HepG2 (cell line): ENCODE measurements around the gene MVP. TPM values are rescaled to one million over a fixed set of nuclear protein-coding genes. Genes with fewer than 3 reads are reported as not detected.

Source experiments
- EHMT2 ChIP-seq: fragments of 200-600 bp; sonication (generic); IDR thresholded peaks from 2 replicates; pipeline ENCODE4 v1.7.0; 2017; ENCODE audit warnings: antibody characterized with exemption, low read depth, low read length, borderline replicate concordance
- HNRNPLL ChIP-seq: fragments of 200-400 bp; formaldehyde crosslinking; IDR thresholded peaks from 2 replicates; pipeline ENCODE4 v1.6.1; 2017; ENCODE audit warnings: mild to moderate bottlenecking, low read depth, low read length; ENCODE audit not compliant: poor library complexity, severe bottlenecking
- IRF2 ChIP-seq: IDR thresholded peaks from 2 replicates; pipeline ENCODE4 v1.6.1; 2018; ENCODE audit warnings: missing genetic modification reagents, missing compliant biosample characterization
- KDM5B ChIP-seq: sonication (generic); formaldehyde crosslinking; IDR thresholded peaks from 2 replicates; pipeline ENCODE4 v1.4.0; 2020; ENCODE audit warnings: missing genetic modification reagents, mild to moderate bottlenecking, borderline replicate concordance
- MIXL1 ChIP-seq: IDR thresholded peaks from 2 replicates; pipeline ENCODE4 v1.6.1; 2016
- PHF8 ChIP-seq: sonication (generic); formaldehyde crosslinking; IDR thresholded peaks from 2 replicates; pipeline ENCODE4 v1.5.0; 2020; ENCODE audit warnings: missing genetic modification reagents
- RARA ChIP-seq: IDR thresholded peaks from 2 replicates; pipeline ENCODE4 v1.6.1; 2016; ENCODE audit warnings: missing genetic modification reagents, missing compliant biosample characterization
- SMARCE1 ChIP-seq: fragments of 450-650 bp; IDR thresholded peaks from 2 replicates; pipeline ENCODE4 v1.6.1; 2017; ENCODE audit warnings: borderline replicate concordance
- ZBTB20 ChIP-seq: sonication (generic); formaldehyde crosslinking; IDR thresholded peaks from 2 replicates; pipeline ENCODE4 v1.8.1; 2023; ENCODE audit warnings: missing genetic modification reagents, low read depth, mild to moderate bottlenecking, borderline replicate concordance
- ZFP82 ChIP-seq: sonication (generic); formaldehyde crosslinking; IDR thresholded peaks from 2 replicates; pipeline ENCODE4 v1.5.1; 2020; ENCODE audit warnings: mild to moderate bottlenecking, missing genetic modification reagents, borderline replicate concordance
- ZNF20 ChIP-seq: sonication (generic); formaldehyde crosslinking; IDR thresholded peaks from 2 replicates; pipeline ENCODE4 v1.4.0; 2020; ENCODE audit warnings: mild to moderate bottlenecking, moderate library complexity, missing genetic modification reagents
- ZNF644 ChIP-seq: IDR thresholded peaks from 2 replicates; pipeline ENCODE4 v1.6.1; 2016; ENCODE audit warnings: low read depth
- ZNF746 ChIP-seq: sonication (generic); formaldehyde crosslinking; IDR thresholded peaks from 2 replicates; pipeline ENCODE4 v1.8.0; 2022; ENCODE audit warnings: mild to moderate bottlenecking, missing genetic modification reagents
- ZNF780A ChIP-seq: sonication (generic); formaldehyde crosslinking; IDR thresholded peaks from 2 replicates; pipeline ENCODE4 v1.8.0; 2022; ENCODE audit warnings: mild to moderate bottlenecking, missing genetic modification reagents, moderate library complexity
- polyA plus RNA-seq, 8 experiments: library from polyadenylated mRNA; depleted of rRNA in 3 of 8; stranded (reverse) in 7 of 8; unstranded in 1 of 8; fragments of >200 nt; fragmentation: Illumina TruSeq in 4 of 8; extraction: Trizol in 4 of 8; gene quantifications; 2 replicates each; pipeline versions ENCODE4 v1.2.1 to v1.2.3, GENCODE V29; 2011 to 2016; ENCODE audit warnings: low read depth in 4 of 8, missing spikeins in 1 of 8, mixed read lengths in 1 of 8; ENCODE audit not compliant: insufficient read depth in 1 of 8
- total RNA-seq, 5 experiments: library from RNA; depleted of rRNA; stranded (reverse); fragments of >200 nt; fragmentation: Illumina TruSeq; extraction: Trizol; gene quantifications; 2 replicates each; pipeline ENCODE4 v1.2.3, GENCODE V29; 2016; ENCODE audit warnings: low read depth in 1 of 5
- TF ChIP-seq, protein P1 (sequence below), 2 experiments: sonication (generic) in 1 of 2; formaldehyde crosslinking in 1 of 2; IDR thresholded peaks; 2 replicates each; pipeline versions ENCODE4 v1.4.0 to v1.6.1; 2018 to 2020; ENCODE audit warnings: missing genetic modification reagents in 2 of 2, borderline replicate concordance in 1 of 2, low read depth in 1 of 2, mild to moderate bottlenecking in 1 of 2, missing biosample characterization in 1 of 2
- TF ChIP-seq, protein P2 (sequence below): sonication (generic); formaldehyde crosslinking; IDR thresholded peaks from 2 replicates; pipeline ENCODE4 v1.4.0; 2020; ENCODE audit warnings: missing genetic modification reagents
- TF ChIP-seq, protein P3 (sequence below): sonication (generic); formaldehyde crosslinking; IDR thresholded peaks from 2 replicates; pipeline ENCODE4 v1.4.0; 2020; ENCODE audit warnings: missing genetic modification reagents, borderline replicate concordance
- TF ChIP-seq, protein P4 (sequence below): IDR thresholded peaks from 2 replicates; pipeline ENCODE4 v1.6.1; 2016; ENCODE audit warnings: missing compliant biosample characterization, missing genetic modification reagents, borderline replicate concordance

The MVP gene
- total and polyA plus RNA-seq, 2 of the 13 experiments (the other 11 are each of a cell fraction or from before 2014, with no cell fraction given), result 22.9 to 43.5 TPM

DNA sequence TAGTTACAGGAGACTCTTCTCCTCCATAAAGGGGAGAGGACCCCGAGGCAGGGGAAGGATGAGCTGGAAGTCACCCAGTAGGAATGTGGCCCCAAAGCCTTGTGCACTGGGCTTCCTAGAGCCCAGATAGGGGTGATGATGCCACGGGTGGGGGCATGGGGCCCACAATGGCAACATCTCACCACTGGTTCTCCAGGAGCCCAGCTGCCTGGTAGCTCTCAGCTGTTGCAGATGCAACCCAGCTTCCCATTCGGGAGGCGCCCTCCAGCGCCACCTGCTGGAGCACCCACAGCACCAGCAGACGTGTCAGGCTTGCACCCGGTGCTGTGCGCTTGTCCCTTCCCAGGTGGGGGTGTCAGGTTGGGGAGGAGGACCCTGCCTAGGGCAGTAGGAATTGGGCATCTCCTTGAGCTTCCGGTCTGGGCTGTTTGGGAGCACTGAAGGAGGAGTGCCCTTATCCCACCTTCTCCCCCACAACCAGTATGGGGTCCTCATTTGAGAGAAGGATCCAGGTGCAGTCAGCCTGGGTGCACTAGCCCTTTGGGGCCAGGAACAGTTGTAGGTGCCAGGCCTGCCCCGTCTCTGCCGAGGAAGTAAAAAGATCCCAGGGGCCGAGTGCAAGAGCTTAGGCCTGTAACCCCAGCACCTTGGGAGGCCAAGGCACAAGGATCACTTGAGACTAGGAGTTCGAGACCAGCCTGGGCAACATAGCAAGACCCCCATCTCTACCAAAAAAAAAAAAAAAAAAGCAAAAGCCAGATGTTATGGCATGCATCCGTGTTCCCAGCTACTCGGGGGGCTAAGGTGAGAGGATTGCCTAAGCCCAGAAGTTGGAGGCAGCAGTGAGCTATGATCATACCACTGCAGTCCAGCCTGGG is 28.4 kb downstream of the MVP start (continued):
- TF ChIP-seq, protein P1, sequence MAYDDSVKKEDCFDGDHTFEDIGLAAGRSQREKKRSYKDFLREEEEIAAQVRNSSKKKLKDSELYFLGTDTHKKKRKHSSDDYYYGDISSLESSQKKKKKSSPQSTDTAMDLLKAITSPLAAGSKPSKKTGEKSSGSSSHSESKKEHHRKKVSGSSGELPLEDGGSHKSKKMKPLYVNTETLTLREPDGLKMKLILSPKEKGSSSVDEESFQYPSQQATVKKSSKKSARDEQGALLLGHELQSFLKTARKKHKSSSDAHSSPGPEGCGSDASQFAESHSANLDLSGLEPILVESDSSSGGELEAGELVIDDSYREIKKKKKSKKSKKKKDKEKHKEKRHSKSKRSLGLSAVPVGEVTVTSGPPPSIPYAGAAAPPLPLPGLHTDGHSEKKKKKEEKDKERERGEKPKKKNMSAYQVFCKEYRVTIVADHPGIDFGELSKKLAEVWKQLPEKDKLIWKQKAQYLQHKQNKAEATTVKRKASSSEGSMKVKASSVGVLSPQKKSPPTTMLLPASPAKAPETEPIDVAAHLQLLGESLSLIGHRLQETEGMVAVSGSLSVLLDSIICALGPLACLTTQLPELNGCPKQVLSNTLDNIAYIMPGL (CRISPR knock-in tag; IDR thresholded peaks at IDR 0.05; ENCODE audit: borderline replicate concordance in 1 of 2, low read depth in 1 of 2), result peak; percentile 73 to 90; a peak in 3 of 4 replicates
- TF ChIP-seq EHMT2 (no peak), PHF8 (peak; percentile 42; the same call in 1 of the 2 replicates), HNRNPLL (peak; percentile 30), ZNF644 (no peak), ZNF20 (CRISPR knock-in tag) (no peak), SMARCE1 (no peak), ZBTB20 (CRISPR knock-in tag) (no peak), IRF2 (peak; percentile 87), ZNF780A (CRISPR knock-in tag) (no peak), MIXL1 (CRISPR knock-in tag) (0 out of 2 replicates have a peak, but pooled peaks have one; percentile 37), KDM5B (CRISPR knock-in tag) (no peak; the same call in 1 of the 2 replicates), ZFP82 (CRISPR knock-in tag) (no peak), ZNF746 (CRISPR knock-in tag) (no peak), RARA (CRISPR knock-in tag) (no peak)
- TF ChIP-seq, protein P2, sequence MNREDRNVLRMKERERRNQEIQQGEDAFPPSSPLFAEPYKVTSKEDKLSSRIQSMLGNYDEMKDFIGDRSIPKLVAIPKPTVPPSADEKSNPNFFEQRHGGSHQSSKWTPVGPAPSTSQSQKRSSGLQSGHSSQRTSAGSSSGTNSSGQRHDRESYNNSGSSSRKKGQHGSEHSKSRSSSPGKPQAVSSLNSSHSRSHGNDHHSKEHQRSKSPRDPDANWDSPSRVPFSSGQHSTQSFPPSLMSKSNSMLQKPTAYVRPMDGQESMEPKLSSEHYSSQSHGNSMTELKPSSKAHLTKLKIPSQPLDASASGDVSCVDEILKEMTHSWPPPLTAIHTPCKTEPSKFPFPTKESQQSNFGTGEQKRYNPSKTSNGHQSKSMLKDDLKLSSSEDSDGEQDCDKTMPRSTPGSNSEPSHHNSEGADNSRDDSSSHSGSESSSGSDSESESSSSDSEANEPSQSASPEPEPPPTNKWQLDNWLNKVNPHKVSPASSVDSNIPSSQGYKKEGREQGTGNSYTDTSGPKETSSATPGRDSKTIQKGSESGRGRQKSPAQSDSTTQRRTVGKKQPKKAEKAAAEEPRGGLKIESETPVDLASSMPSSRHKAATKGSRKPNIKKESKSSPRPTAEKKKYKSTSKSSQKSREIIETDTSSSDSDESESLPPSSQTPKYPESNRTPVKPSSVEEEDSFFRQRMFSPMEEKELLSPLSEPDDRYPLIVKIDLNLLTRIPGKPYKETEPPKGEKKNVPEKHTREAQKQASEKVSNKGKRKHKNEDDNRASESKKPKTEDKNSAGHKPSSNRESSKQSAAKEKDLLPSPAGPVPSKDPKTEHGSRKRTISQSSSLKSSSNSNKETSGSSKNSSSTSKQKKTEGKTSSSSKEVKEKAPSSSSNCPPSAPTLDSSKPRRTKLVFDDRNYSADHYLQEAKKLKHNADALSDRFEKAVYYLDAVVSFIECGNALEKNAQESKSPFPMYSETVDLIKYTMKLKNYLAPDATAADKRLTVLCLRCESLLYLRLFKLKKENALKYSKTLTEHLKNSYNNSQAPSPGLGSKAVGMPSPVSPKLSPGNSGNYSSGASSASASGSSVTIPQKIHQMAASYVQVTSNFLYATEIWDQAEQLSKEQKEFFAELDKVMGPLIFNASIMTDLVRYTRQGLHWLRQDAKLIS (CRISPR knock-in tag), result no peak
- TF ChIP-seq, protein P3, sequence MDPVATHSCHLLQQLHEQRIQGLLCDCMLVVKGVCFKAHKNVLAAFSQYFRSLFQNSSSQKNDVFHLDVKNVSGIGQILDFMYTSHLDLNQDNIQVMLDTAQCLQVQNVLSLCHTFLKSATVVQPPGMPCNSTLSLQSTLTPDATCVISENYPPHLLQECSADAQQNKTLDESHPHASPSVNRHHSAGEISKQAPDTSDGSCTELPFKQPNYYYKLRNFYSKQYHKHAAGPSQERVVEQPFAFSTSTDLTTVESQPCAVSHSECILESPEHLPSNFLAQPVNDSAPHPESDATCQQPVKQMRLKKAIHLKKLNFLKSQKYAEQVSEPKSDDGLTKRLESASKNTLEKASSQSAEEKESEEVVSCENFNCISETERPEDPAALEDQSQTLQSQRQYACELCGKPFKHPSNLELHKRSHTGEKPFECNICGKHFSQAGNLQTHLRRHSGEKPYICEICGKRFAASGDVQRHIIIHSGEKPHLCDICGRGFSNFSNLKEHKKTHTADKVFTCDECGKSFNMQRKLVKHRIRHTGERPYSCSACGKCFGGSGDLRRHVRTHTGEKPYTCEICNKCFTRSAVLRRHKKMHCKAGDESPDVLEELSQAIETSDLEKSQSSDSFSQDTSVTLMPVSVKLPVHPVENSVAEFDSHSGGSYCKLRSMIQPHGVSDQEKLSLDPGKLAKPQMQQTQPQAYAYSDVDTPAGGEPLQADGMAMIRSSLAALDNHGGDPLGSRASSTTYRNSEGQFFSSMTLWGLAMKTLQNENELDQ (CRISPR knock-in tag), result no peak
- TF ChIP-seq, protein P4, sequence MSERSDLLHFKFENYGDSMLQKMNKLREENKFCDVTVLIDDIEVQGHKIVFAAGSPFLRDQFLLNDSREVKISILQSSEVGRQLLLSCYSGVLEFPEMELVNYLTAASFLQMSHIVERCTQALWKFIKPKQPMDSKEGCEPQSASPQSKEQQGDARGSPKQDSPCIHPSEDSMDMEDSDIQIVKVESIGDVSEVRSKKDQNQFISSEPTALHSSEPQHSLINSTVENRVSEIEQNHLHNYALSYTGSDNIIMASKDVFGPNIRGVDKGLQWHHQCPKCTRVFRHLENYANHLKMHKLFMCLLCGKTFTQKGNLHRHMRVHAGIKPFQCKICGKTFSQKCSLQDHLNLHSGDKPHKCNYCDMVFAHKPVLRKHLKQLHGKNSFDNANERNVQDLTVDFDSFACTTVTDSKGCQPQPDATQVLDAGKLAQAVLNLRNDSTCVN (CRISPR knock-in tag), result no peak
